HepG2 (cell line): ENCODE measurements around the gene RABIF.

Experiments used
- NBN ChIP-seq: fragments of 450-650 bp; conservative IDR thresholded peaks from 2 replicates; pipeline ENCODE4 v1.6.1; 2017
- ZFP41 ChIP-seq: sonication (generic); formaldehyde crosslinking; IDR thresholded peaks from 2 replicates; pipeline ENCODE4 v1.4.0; 2020; ENCODE audit warnings: mild to moderate bottlenecking, missing genetic modification reagents, borderline replicate concordance
- TF ChIP-seq, protein P1 (sequence below): sonication (generic); formaldehyde crosslinking; IDR thresholded peaks from 2 replicates; pipeline ENCODE4 v1.4.0; 2020; ENCODE audit warnings: missing genetic modification reagents
- TF ChIP-seq, protein P2 (sequence below): sonication (generic); formaldehyde crosslinking; IDR thresholded peaks from 2 replicates; pipeline ENCODE4 v1.4.0; 2020; ENCODE audit warnings: mild to moderate bottlenecking, missing genetic modification reagents, borderline replicate concordance
- TF ChIP-seq, protein P3 (sequence below): sonication (generic); formaldehyde crosslinking; IDR thresholded peaks from 2 replicates; pipeline ENCODE4 v1.5.0; 2020; ENCODE audit warnings: mild to moderate bottlenecking, missing genetic modification reagents, moderate library complexity

DNA sequence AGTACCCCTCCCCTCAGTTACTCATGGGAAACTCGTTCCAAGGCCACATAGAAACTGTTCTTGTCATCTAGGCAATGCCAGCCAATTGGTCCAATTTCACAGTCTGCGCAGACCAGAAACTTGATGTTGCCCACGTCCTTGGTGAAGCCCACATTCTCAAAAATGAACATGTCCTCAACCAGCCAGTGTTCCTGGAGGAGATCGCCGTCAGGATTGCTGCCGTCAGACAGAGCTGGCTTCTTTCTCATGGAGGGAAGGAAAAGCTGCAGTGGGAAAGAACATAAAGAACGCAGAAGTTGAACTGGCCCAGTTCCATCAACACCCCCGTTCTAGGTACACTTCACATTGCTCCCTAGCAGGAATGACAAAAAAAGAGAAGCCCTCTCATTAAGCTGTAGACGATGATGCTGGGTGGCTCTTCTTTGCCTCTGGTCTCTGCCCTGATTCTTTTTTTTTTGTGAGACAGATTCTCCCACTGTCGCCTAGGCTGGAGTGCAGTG, 7.9 kb downstream of the RABIF start:
- TF ChIP-seq, protein P1, sequence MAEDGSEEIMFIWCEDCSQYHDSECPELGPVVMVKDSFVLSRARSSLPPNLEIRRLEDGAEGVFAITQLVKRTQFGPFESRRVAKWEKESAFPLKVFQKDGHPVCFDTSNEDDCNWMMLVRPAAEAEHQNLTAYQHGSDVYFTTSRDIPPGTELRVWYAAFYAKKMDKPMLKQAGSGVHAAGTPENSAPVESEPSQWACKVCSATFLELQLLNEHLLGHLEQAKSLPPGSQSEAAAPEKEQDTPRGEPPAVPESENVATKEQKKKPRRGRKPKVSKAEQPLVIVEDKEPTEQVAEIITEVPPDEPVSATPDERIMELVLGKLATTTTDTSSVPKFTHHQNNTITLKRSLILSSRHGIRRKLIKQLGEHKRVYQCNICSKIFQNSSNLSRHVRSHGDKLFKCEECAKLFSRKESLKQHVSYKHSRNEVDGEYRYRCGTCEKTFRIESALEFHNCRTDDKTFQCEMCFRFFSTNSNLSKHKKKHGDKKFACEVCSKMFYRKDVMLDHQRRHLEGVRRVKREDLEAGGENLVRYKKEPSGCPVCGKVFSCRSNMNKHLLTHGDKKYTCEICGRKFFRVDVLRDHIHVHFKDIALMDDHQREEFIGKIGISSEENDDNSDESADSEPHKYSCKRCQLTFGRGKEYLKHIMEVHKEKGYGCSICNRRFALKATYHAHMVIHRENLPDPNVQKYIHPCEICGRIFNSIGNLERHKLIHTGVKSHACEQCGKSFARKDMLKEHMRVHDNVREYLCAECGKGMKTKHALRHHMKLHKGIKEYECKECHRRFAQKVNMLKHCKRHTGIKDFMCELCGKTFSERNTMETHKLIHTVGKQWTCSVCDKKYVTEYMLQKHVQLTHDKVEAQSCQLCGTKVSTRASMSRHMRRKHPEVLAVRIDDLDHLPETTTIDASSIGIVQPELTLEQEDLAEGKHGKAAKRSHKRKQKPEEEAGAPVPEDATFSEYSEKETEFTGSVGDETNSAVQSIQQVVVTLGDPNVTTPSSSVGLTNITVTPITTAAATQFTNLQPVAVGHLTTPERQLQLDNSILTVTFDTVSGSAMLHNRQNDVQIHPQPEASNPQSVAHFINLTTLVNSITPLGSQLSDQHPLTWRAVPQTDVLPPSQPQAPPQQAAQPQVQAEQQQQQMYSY (CRISPR knock-in tag): no peak
- TF ChIP-seq ZFP41: no peak
- TF ChIP-seq, protein P2, sequence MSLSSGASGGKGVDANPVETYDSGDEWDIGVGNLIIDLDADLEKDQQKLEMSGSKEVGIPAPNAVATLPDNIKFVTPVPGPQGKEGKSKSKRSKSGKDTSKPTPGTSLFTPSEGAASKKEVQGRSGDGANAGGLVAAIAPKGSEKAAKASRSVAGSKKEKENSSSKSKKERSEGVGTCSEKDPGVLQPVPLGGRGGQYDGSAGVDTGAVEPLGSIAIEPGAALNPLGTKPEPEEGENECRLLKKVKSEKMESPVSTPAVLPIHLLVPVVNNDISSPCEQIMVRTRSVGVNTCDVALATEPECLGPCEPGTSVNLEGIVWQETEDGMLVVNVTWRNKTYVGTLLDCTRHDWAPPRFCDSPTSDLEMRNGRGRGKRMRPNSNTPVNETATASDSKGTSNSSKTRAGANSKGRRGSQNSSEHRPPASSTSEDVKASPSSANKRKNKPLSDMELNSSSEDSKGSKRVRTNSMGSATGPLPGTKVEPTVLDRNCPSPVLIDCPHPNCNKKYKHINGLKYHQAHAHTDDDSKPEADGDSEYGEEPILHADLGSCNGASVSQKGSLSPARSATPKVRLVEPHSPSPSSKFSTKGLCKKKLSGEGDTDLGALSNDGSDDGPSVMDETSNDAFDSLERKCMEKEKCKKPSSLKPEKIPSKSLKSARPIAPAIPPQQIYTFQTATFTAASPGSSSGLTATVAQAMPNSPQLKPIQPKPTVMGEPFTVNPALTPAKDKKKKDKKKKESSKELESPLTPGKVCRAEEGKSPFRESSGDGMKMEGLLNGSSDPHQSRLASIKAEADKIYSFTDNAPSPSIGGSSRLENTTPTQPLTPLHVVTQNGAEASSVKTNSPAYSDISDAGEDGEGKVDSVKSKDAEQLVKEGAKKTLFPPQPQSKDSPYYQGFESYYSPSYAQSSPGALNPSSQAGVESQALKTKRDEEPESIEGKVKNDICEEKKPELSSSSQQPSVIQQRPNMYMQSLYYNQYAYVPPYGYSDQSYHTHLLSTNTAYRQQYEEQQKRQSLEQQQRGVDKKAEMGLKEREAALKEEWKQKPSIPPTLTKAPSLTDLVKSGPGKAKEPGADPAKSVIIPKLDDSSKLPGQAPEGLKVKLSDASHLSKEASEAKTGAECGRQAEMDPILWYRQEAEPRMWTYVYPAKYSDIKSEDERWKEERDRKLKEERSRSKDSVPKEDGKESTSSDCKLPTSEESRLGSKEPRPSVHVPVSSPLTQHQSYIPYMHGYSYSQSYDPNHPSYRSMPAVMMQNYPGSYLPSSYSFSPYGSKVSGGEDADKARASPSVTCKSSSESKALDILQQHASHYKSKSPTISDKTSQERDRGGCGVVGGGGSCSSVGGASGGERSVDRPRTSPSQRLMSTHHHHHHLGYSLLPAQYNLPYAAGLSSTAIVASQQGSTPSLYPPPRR (CRISPR knock-in tag): no peak
- TF ChIP-seq, protein P3, sequence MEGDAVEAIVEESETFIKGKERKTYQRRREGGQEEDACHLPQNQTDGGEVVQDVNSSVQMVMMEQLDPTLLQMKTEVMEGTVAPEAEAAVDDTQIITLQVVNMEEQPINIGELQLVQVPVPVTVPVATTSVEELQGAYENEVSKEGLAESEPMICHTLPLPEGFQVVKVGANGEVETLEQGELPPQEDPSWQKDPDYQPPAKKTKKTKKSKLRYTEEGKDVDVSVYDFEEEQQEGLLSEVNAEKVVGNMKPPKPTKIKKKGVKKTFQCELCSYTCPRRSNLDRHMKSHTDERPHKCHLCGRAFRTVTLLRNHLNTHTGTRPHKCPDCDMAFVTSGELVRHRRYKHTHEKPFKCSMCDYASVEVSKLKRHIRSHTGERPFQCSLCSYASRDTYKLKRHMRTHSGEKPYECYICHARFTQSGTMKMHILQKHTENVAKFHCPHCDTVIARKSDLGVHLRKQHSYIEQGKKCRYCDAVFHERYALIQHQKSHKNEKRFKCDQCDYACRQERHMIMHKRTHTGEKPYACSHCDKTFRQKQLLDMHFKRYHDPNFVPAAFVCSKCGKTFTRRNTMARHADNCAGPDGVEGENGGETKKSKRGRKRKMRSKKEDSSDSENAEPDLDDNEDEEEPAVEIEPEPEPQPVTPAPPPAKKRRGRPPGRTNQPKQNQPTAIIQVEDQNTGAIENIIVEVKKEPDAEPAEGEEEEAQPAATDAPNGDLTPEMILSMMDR (CRISPR knock-in tag): no peak
- TF ChIP-seq NBN: no peak
